HG03097 (cell line): ENCODE results near the gene IRAG1.
"Not testable (repeated sequence)": the region's sequence is repeated elsewhere in the genome, so short reads cannot be mapped to it uniquely, and the experiment has no call there.

Experiments
- ATAC-seq: cut with Tn5 transposase; IDR thresholded peaks from one replicate; pipeline ENCODE4 v1.9.1; 2021; ENCODE audit not compliant: unreplicated experiment, low FRiP score

IRAG1 gene

GRCh38 chr11:10708131-10708530 lies 14.6 kb upstream of the IRAG1 start:
- ATAC-seq, result no peak

GRCh38 chr11:10701982-10702381 lies 8.4 kb upstream of the IRAG1 start:
- no peak for ATAC-seq

GRCh38 chr11:10699072-10699471 lies 5.5 kb upstream of the IRAG1 start:
- ATAC-seq, result no peak

GRCh38 chr11:10697323-10697620 lies 3.7 kb upstream of the IRAG1 start:
- ATAC-seq, result no peak

- no peak for ATAC-seq
Measured at GRCh38 chr11:10696468-10697322, 3.1 kb upstream of the IRAG1 start.

- no peak for ATAC-seq
Measured at GRCh38 chr11:10695833-10696232, 2.3 kb upstream of the IRAG1 start.

GRCh38 chr11:10694486-10695239 lies 1.1 kb upstream of the IRAG1 start:
- ATAC-seq, result no peak

- ATAC-seq, result no peak
Measured at GRCh38 chr11:10692531-10693115, 932 bp downstream of the IRAG1 start.

- ATAC-seq, result no peak
Measured at GRCh38 chr11:10688401-10688800, 5.2 kb downstream of the IRAG1 start.

GRCh38 chr11:10686311-10686710 lies 7.2 kb downstream of the IRAG1 start:
- ATAC-seq, result no peak

GRCh38 chr11:10683429-10683828 lies 10.1 kb downstream of the IRAG1 start:
- ATAC-seq, result no peak

GRCh38 chr11:10680956-10681487 lies 12.5 kb downstream of the IRAG1 start:
- ATAC-seq, result no peak

GRCh38 chr11:10680279-10680678 lies 13.3 kb downstream of the IRAG1 start:
- not testable (repeated sequence) for ATAC-seq

GRCh38 chr11:10679644-10680043 lies 13.9 kb downstream of the IRAG1 start:
- ATAC-seq, result no peak

- ATAC-seq, result no peak
Measured at GRCh38 chr11:10678101-10678500, 15.5 kb downstream of the IRAG1 start.

GRCh38 chr11:10676919-10677318 lies 16.6 kb downstream of the IRAG1 start:
- no peak for ATAC-seq

GRCh38 chr11:10674911-10675440 lies 18.6 kb downstream of the IRAG1 start:
- ATAC-seq, result no peak

- ATAC-seq, result no peak
Measured at GRCh38 chr11:10674440-10674855, 19.1 kb downstream of the IRAG1 start.

GRCh38 chr11:10673501-10674062 lies 20.0 kb downstream of the IRAG1 start:
- no peak for ATAC-seq

- ATAC-seq, result no peak
Measured at GRCh38 chr11:10670099-10670498, 23.5 kb downstream of the IRAG1 start.
